Measurements from ENCODE around the gene FAT1.

The FAT1 gene

DNA sequence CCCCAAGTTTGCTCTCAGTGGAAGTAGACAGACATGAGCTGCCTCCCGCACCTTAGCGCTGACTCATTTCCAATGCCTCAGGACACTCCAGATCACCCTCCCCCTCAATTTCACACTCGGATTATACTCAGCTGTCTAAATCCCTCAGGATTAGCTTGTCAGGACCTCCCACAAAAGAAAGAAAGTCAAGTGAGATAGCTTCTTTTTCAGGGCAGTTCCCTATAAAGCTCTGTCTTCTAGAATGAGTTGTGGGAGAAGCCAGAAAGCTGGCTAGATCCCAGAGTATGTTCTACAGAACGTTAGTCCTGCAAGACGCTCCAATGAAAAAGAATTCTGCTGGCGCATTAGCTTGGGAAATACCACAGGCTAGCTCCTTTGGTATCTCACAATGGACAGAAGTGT is 117.1 kb downstream of the FAT1 start:
- TF ChIP-seq, protein P1, sequence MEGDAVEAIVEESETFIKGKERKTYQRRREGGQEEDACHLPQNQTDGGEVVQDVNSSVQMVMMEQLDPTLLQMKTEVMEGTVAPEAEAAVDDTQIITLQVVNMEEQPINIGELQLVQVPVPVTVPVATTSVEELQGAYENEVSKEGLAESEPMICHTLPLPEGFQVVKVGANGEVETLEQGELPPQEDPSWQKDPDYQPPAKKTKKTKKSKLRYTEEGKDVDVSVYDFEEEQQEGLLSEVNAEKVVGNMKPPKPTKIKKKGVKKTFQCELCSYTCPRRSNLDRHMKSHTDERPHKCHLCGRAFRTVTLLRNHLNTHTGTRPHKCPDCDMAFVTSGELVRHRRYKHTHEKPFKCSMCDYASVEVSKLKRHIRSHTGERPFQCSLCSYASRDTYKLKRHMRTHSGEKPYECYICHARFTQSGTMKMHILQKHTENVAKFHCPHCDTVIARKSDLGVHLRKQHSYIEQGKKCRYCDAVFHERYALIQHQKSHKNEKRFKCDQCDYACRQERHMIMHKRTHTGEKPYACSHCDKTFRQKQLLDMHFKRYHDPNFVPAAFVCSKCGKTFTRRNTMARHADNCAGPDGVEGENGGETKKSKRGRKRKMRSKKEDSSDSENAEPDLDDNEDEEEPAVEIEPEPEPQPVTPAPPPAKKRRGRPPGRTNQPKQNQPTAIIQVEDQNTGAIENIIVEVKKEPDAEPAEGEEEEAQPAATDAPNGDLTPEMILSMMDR (IDR thresholded peaks at IDR 0.05; ENCODE audit: low read depth, low read length): no peak
- no peak for DNase-seq (ENCODE audit: extremely low read depth, low read depth)

DNA sequence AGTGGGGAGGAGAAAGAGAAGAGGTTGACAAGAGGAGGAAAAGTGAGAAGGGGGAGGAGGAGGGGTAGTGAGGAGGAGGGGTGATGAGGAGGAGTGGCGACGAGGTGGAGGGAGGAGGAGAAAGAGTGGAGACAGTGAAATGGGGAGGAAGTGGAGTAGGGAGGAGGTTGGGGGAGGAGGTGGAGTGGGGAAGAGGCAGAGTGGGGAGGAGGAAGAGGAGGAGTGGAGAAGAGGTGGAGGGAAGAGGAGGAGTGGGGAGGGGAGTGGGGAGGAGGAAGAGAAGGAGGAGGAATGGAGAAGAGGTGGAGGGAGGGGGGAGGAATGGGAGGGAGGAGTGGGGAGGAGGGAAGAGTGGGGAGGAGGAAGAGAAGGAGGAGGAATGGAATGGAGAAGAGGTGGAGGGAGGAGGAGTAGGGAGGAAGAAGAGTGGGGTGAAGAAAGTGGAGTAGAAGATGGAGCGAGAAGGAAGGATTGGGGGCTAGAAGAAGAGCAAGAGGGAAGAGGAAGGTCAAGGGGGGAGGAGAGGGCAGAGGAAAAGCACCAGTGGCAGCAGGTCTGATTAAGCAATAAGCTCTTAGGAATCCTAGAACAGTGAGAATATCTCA is 118.3 kb downstream of the FAT1 start:
- TF ChIP-seq, protein P1 (IDR thresholded peaks at IDR 0.05; ENCODE audit: low read depth, low read length): no peak
- no peak for DNase-seq (ENCODE audit: extremely low read depth, low read depth)

DNA sequence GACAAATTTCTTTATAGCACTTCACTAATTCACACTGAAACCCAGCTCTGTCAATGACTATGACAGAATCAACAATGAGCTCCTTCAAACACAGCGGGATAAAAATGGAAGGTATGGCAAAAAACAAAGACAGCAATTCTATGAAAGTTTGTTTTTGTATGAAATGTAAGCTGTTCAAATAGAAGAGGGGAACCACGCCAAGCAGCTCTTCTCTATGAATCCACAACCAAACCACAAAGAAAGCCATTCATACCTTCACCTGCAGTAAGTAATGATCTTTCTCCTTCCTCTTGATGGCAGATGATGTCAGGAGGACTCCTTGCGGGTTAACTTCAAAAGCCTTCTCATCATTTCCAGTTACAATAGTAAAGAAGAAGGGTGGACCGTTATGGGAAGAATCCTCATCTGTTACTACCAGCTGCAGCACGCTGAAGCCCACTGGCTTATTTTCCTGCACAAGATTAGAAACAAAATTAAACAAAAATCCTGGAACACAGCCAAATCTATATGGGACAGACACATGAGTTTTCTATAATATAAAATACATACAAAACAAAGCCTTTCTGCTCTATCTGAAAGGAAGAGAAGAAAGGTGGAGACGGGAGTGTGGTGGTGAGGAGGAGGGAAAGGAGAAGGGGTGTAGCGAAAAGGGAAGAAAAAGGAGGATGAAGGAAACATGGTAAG is 119.4 kb downstream of the FAT1 start:
- TF ChIP-seq, protein P1 (IDR thresholded peaks at IDR 0.05; ENCODE audit: low read depth, low read length): no peak
- DNase-seq (ENCODE audit: extremely low read depth, low read depth): no peak

DNA sequence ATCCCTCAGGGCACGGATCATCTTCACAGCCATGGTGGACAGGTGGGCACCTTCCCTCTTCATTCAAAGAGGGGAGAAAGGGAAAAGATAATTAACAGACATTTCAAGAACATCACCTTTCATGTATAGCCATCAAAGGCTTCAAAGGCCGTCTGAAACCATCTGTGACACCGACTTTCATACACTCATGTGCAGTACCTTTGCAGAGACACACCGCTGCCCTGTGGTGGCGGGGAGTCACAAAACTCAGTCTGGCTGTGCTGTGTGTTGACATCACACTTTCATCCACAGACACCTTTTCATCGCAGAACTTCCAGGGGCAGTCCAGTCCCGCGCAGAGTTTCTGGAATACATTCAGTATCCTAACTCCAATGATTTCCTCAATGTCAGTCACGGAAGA is 120.7 kb downstream of the FAT1 start:
- DNase-seq (ENCODE audit: extremely low read depth, low read depth): no peak
- TF ChIP-seq, protein P1 (IDR thresholded peaks at IDR 0.05; ENCODE audit: low read depth, low read length): no peak

DNA sequence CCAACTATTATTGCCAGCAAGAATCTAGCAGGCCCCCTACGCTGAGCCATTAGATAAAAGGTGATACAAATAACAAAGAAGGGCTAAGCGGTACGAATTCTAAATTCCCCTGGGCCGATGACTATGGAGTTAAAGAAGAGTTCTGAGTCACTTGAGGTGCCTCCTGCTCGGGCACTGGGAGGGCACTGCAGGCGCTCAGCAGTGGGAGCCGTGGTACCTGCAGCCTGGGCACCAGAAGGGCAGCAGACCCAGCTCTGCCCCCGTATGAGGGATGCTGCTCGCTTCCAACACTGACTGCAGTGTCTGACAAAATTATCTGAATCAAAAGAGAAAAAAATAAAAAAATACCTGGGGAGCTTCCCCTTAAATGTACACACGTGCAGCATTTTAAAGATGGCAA is 124.2 kb downstream of the FAT1 start:
- no peak for DNase-seq (ENCODE audit: extremely low read depth, low read depth)
- TF ChIP-seq, protein P1 (IDR thresholded peaks at IDR 0.05; ENCODE audit: low read depth, low read length): no peak

DNA sequence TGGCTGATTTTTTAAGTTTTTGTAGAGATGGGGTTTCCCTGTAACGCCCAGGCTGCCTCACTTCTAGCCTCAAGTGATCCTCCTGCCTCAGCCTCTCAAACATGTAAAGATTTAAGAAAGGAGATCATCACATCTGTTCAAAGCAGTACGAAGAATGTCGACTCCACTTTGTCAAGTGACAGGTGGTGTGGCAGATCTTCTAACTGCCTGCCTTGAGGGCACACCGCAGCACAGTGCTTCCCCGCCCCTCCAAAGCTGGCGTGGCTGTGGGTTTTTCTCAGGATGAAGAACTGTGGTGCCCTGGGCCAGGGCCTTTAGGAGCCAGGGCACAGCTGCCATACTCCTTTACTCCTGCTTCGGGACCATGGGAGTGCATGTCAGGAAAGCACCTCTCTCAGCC is 125.0 kb downstream of the FAT1 start:
- DNase-seq (ENCODE audit: extremely low read depth, low read depth): no peak
- TF ChIP-seq, protein P1 (IDR thresholded peaks at IDR 0.05; ENCODE audit: low read depth, low read length): no peak

DNA sequence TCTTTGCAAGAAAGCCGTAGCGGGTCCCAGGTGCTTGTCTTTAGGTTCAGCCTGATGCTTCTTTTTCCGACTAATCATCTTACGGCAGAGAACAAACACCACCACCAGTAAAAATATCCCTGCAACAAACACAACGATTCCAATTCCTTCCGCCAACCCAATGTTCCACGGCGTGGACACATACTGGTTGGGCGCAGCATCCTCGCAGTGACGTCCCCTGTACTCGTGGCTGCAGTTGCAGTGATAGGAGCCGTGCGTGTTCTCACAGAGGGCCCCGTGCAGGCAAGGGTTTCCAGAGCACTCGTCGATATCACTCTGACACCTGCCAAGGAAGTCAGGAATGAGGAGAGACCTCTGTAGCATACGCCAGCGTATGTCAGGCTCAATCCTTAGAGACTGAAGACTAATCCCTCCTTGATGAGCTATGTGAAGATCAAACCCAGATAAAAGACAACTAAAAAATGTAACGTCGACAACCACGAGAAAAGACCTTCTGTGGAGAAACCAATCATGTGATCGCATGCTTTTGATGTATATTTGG is 126.7 kb downstream of the FAT1 start:
- TF ChIP-seq, protein P1 (IDR thresholded peaks at IDR 0.05; ENCODE audit: low read depth, low read length): no peak
- no peak for DNase-seq (ENCODE audit: extremely low read depth, low read depth)
